OCI-LY1 (cell line): ENCODE results near the gene ESAM.

Experiments used
- H2AFZ ChIP-seq: fragments of 200-600 bp; sonication (generic), shearing (Covaris generic); 2 replicates; pipeline ENCODE4 v1.6.0; 2014; ENCODE audit warnings: antibody characterized with exemption, mild to moderate bottlenecking, low read length
- H3F3A ChIP-seq: fragments of 200-600 bp; sonication (generic), shearing (Covaris generic); 2 replicates; pipeline ENCODE4 v1.6.0; 2014; ENCODE audit warnings: mild to moderate bottlenecking, antibody characterized with exemption, low read length, moderate library complexity; ENCODE audit not compliant: insufficient read depth
- H3K27ac ChIP-seq: fragments of 200-600 bp; sonication (generic); 2 replicates; pipeline ENCODE4 v1.5.1; 2014; ENCODE audit warnings: low read length, mixed run types, mild to moderate bottlenecking, low read depth; ENCODE audit not compliant: poor library complexity, severe bottlenecking
- H3K27me3 ChIP-seq: fragments of 200-600 bp; sonication (generic); 2 replicates; pipeline ENCODE4 v1.6.0; 2014; ENCODE audit warnings: antibody characterized with exemption, mild to moderate bottlenecking, low read length, moderate library complexity; ENCODE audit not compliant: insufficient read depth
- H3K36me3 ChIP-seq: fragments of 200-600 bp; sonication (generic); 2 replicates; pipeline ENCODE4 v1.6.1; 2014; ENCODE audit warnings: mild to moderate bottlenecking, antibody characterized with exemption, low read length, moderate library complexity, mixed read lengths; ENCODE audit not compliant: insufficient read depth
- H3K4me1 ChIP-seq: fragments of 200-600 bp; sonication (generic); 2 replicates; pipeline ENCODE4 v1.5.1; 2014; ENCODE audit warnings: mild to moderate bottlenecking, low read length, moderate library complexity; ENCODE audit not compliant: insufficient read depth, severe bottlenecking
- H3K4me2 ChIP-seq: fragments of 200-600 bp; sonication (generic), shearing (Covaris generic); 2 replicates; pipeline ENCODE4 v1.6.1; 2014; ENCODE audit warnings: low read length
- H3K4me3 ChIP-seq: fragments of 200-600 bp; sonication (generic); 2 replicates; pipeline ENCODE4 v1.5.1; 2014; ENCODE audit warnings: low read length, low read depth, mild to moderate bottlenecking, mixed read lengths; ENCODE audit not compliant: poor library complexity, severe bottlenecking
- H3K79me2 ChIP-seq: fragments of 200-600 bp; shearing (Covaris generic); 2 replicates; pipeline ENCODE4 v1.6.1; 2016; ENCODE audit warnings: mixed run types, low read length, mixed read lengths; ENCODE audit not compliant: insufficient read depth
- H3K9ac ChIP-seq: fragments of 200-600 bp; sonication (generic), shearing (Covaris generic); 2 replicates; pipeline ENCODE4 v1.6.1; 2014; ENCODE audit warnings: mild to moderate bottlenecking, low read length, mixed read lengths
- H3K9me2 ChIP-seq: fragments of 200-600 bp; sonication (generic), shearing (Covaris generic); 2 replicates; pipeline ENCODE4 v1.6.1; 2014; ENCODE audit warnings: low read depth, mild to moderate bottlenecking, low read length, mixed read lengths
- H3K9me3 ChIP-seq: fragments of 200-600 bp; shearing (Covaris generic); 2 replicates; pipeline ENCODE4 v1.6.1; 2014; ENCODE audit warnings: low read length, mixed read lengths
- H4K20me1 ChIP-seq: fragments of 200-600 bp; sonication (generic), shearing (Covaris generic); 2 replicates; pipeline ENCODE4 v1.6.0; 2016; ENCODE audit warnings: mild to moderate bottlenecking, low read length; ENCODE audit not compliant: insufficient read depth
- EZH2 ChIP-seq: fragments of 200-600 bp; sonication (generic), shearing (Covaris generic); IDR thresholded peaks from 2 replicates; pipeline ENCODE4 v1.8.0; 2017; ENCODE audit warnings: borderline replicate concordance, mixed run types, mild to moderate bottlenecking, antibody characterized with exemption, low read length, moderate library complexity, mixed read lengths
- TF ChIP-seq, protein P1 (sequence below): fragments of 200-600 bp; sonication (generic), shearing (Covaris generic); IDR thresholded peaks from 2 replicates; pipeline ENCODE4 v1.5.1; 2017; ENCODE audit warnings: mild to moderate bottlenecking, antibody characterized with exemption, low read length, moderate library complexity, mixed read lengths

Gene ESAM

DNA sequence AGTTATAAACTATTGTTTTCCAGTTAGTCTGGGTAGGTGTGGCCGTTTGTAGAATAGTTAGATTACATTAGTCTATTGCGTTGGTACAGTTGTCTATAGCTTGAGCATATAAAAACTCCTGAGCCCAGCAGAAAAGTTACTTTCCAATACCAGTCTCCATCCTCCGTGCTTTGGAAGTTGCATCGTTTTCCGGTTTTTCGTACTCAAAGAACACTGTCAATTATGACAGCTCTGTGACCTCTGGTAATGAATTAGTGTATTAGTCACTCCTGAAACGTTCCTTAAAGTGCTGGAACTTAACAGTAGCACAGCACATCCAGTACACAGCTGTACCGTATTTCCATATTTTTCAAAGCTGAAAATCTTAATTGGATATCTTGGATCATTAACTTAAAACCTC lies 38.9 kb upstream of the ESAM start:
- Histone ChIP-seq H3K9me2 (no peaks in the 10 kb centered on the region), H4K20me1 (no peaks in the 10 kb centered on the region), H3K9me3 (no peaks in the 10 kb centered on the region), H2AFZ (no peak overlapping the region; the same call in 1 of the 2 replicates), H3K36me3 (no peaks in the 10 kb centered on the region), H3K4me3 (peak overlapping the region; percentile 88), H3F3A (no peaks in the 10 kb centered on the region), H3K27ac (no peak overlapping the region), H3K9ac (peak overlapping the region; percentile 85; the same call in 1 of the 2 replicates), H3K4me2 (peak overlapping the region; percentile 71), H3K79me2 (no peaks in the 10 kb centered on the region), H3K4me1 (peaks cover 16% of the 10 kb centered on the region), H3K27me3 (no peaks in the 10 kb centered on the region)
- no peak for TF ChIP-seq EZH2
- TF ChIP-seq, protein P1, sequence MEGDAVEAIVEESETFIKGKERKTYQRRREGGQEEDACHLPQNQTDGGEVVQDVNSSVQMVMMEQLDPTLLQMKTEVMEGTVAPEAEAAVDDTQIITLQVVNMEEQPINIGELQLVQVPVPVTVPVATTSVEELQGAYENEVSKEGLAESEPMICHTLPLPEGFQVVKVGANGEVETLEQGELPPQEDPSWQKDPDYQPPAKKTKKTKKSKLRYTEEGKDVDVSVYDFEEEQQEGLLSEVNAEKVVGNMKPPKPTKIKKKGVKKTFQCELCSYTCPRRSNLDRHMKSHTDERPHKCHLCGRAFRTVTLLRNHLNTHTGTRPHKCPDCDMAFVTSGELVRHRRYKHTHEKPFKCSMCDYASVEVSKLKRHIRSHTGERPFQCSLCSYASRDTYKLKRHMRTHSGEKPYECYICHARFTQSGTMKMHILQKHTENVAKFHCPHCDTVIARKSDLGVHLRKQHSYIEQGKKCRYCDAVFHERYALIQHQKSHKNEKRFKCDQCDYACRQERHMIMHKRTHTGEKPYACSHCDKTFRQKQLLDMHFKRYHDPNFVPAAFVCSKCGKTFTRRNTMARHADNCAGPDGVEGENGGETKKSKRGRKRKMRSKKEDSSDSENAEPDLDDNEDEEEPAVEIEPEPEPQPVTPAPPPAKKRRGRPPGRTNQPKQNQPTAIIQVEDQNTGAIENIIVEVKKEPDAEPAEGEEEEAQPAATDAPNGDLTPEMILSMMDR, result no peak

DNA sequence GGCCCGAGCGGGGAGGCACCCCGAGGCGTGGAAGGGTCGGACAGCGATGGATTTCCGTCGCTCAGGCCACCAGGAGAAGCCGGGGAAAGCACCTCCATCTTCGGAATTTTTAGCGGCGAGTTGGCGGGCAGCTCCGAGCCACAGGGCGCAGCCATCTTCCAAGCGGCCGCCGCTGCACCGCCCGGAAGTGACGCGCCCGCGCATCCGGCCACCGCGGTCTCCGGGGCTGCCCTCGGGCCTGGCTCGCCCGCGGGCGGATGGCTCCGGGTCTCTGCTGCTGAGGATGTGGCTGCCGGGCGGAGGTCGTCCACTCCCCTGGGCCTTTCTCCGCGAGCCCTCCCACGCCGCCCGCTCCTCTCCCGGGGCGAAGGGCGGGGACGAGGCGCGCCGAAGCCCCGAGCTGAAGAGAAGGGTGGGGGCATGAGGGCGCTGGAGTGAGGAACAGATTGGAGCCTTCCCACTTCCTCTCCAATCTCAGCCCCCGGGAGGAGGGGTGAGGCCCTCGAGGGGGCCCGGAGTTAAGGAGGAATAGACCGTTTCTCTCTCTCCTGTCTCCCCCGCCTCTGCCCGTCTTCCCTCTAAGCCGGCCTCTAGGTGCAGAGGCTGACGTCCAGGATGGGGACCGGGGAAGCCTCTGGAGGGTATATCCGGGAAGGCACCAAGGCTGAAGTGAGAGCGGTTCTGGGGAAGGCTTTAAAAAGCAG lies 38.3 kb upstream of the ESAM start, which contains the start of gene MSANTD2:
MSANTD2 (minus strand) TSS at position 181 of the 704 bp plus-strand sequence; CDS start at position 155, 26 bp downstream.
- no peaks in the 10 kb centered on the region for H3K79me2 ChIP-seq
- no peaks in the 10 kb centered on the region for H3K9me2 ChIP-seq
- peak within 1 kb of the TSS; percentile 16 for H2AFZ ChIP-seq
- no peaks in the 10 kb centered on the region for H4K20me1 ChIP-seq
- TF ChIP-seq EZH2, result no peak
- TF ChIP-seq, protein P1, result no peak; the same call in 1 of the 2 replicates
- H3K9me3 ChIP-seq, result no peaks in the 10 kb centered on the region
- H3K36me3 ChIP-seq, result no peaks in the 10 kb centered on the region
- H3K4me2 ChIP-seq, result peak within 1 kb of the TSS; percentile 71
- peak within 1 kb of the TSS; percentile 88 for H3K4me3 ChIP-seq
- H3F3A ChIP-seq, result no peaks in the 10 kb centered on the region
- no peaks in the 10 kb centered on the region for H3K27me3 ChIP-seq
- peaks cover 16% of the 10 kb centered on the region for H3K4me1 ChIP-seq
- no peak within 1 kb of the TSS for H3K27ac ChIP-seq
- H3K9ac ChIP-seq, result peak within 1 kb of the TSS; percentile 85

DNA sequence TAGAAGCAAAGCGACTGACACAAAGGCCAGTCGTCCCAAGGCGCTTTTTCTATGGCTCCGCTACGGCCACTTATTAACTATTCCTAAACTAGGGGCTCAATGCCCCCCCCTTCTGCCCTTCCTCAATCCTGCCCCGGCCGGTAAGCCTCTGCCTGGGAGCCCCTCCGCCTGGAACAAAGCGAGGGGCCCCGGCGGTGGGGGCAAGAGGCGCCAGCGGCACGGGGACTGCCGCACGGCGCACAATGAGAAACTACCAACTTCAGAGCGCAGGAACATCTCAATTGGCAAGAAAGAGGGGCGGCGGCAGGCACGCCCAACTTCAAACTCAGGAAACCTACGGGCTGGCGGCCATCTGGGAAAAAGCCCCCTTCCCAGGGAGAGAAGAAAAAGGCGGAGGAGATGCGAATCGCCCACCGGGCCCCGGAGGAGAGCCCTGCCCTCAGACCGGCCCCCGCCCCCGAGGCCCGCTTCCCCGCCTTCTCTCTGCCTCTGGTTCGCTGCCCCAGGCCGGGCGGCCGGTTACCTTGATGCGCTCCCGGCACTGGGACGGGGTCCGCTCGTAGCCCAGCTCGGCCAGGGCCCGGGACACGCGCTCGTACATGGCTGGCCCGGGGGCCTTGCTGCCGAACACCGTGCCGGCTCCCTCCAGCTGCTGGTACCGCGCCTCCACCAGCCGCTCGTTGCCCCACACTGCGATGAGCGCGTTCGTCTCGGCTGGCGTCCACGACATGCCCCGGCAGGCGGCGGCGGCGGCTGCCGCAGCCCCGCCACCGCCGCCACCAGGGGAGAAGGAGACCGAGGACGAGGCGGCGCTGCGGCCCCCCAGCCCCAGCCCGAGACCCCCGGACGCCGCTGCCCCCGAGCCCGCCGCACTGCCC lies 37.5 kb upstream of the ESAM start:
- TF ChIP-seq EZH2, result no peak
- TF ChIP-seq, protein P1, result no peak
- Histone ChIP-seq H3K27me3 (no peaks in the 10 kb centered on the region), H3K4me1 (peaks cover 16% of the 10 kb centered on the region), H3K79me2 (no peaks in the 10 kb centered on the region), H3F3A (no peaks in the 10 kb centered on the region), H3K4me3 (peak overlapping the region; percentile 88), H2AFZ (no peak overlapping the region), H3K36me3 (no peaks in the 10 kb centered on the region), H3K4me2 (peak overlapping the region; percentile 71), H3K9me2 (no peaks in the 10 kb centered on the region), H3K27ac (no peak overlapping the region), H4K20me1 (no peaks in the 10 kb centered on the region), H3K9ac (peak overlapping the region; percentile 85), H3K9me3 (no peaks in the 10 kb centered on the region)
